Endothelial cell of hepatic sinusoid (primary cell): ENCODE data around the gene AQR.
"Not testable (repeated sequence)": the region's sequence is repeated elsewhere in the genome, so short reads cannot be mapped to it uniquely, and the experiment has no call there.

Experiments
- in situ Hi-C: cut with HindIII; loops from 2 replicates; pipeline ENCODE4 v1.10.0; 2017; ENCODE audit warnings: low sequenced_read_pairs

The AQR gene

DNA sequence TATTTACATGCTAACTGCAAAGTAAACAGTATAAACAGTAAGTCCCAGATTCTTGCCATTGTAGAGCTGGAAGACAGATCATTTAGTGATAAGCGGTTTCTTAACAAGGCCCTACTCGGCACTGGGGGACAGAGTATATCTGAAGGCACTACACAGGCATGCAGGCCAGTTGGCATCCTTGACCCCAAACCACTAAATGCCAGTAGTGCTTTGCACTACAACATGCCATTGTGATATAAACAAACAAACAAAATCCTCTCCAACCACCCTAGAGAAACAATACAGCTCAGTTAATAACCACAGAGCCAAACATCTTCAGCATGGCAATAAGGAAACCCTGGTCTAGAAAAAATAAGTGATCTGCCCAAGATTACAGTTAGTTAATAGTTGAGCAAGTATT is 5.3 kb downstream of the AQR start:
- in situ Hi-C loops: no loop called here

DNA sequence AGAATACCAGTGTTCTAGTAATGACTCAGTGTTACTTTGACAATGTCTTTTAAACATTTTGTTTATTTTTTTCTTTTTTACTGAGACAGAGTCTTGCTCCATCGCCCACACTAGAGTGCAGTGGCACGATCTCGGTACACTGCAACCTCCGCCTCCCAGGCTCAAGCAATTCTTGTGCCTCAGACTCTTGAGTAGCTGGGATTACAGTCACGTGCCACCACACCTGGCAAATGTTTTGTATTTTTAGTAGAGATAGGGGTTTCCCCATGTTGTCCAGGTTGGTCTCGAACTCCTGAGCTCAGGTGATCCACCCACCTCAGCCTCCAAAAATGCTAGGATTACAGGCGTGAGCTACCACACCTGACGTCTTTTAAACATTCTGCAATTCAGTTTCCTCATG is 15.7 kb downstream of the AQR start:
- in situ Hi-C loops: no loop called here

DNA sequence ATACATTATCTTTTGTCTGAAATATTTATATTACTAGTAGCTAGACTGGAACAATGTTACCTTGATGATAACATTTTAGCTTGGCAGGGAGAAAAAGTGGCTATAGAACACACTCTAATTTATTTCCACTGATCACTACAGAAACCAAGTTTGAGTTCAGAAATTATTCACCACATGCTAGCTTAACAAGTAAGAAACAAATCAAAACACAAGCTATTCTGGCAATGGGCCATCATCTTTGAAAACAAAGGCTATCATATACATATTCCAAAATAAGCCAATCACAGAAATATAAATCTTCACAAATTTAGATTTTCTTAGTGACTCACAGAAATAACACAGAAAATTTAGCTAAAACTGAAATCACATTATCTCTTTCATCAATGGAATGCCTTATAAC is 17.1 kb downstream of the AQR start:
- in situ Hi-C loops: no loop called here

DNA sequence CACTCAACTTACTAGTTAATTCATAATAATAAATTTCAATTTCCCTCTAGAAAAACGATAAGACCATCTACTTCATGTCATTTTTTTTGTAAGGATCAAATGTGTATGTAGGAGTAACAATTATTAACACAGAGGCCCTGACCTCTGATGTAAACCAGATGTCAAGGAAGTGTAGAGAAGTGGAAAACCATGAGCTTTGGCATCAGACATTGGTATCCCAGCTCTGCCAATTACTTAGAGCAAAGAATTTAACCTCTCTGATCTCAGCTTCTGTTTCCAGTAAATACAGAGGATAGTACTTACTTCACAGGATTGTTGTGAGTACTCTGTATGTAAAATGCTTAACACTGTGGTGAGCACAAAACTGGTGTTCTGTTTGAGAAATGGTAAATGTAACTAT is 17.5 kb downstream of the AQR start:
- in situ Hi-C loops: no loop called here

DNA sequence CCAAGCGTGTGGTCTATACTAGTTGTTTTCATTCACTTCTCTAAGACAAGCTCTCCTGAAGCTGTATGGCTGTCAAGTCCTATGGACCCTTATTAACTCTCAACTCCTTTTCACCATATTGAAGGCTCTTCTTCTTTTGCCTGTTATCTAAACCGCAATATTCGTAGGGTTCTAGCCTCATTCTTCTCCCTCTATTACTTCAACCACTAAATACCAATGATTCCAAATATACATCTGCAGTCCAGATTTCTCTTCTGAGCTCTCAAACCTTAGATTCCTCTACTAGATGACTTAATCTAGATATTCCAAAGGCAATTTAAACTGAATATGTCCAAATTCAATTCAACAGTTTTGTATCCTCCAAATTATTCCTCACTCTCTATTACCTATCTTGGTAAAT is 24.6 kb downstream of the AQR start:
- in situ Hi-C loops: no loop called here

DNA sequence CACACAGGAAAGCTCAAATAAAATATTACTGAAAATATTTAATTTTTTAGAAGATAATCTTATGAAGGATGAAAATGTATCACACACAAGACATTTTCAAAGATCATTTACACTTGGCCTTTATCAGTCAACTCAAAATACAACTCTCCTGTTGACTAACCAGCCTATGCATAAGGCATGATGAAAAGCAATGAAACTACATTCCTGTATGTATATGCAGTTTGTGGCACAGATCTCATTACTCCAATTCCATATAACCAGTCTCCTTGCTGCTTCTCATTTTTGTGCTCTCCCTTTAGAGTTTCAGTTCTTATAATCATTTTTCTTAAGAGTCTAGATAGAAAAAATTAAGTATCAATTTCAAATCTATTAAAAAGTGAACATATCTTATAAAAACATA is 25.8 kb downstream of the AQR start:
- in situ Hi-C loops: no loop called here

DNA sequence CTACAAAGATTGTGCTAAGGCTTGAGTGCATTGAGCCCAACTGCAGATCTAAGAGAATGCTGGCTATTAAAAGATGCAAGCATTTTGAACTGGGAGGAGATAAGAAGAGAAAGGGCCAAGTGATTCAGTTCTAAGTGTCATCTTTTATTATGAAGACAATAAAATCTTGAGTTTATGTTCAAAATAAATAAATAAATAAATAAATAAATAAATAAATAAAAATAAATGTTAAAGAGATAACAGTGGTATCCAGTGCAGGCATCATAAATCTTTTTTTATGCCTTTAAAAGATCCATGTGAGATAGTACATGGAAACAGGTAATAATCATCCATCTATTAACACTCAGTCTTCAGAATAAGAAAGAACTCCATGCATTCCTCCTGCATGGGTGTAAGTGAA is 26.3 kb downstream of the AQR start:
- in situ Hi-C loops: not testable (repeated sequence)

DNA sequence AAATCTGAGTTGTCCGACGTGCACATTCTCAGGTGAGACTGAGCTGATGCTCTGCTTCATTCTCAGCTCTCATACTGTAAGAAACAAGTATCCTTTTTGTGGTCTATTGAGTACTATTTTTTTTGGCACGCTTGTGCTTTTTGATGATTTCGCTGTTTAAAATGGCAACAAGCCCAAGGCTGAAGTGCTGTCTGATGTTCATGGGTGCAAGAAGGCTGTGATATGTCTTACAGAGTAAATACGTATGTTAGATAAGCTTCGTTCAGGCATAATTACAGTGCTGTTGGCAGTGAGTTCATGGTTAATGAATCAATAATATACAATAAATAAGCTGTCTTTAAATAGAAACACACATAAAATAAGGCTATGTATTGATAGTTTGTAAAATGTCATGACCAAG is 27.2 kb downstream of the AQR start:
- in situ Hi-C loops: no loop called here

DNA sequence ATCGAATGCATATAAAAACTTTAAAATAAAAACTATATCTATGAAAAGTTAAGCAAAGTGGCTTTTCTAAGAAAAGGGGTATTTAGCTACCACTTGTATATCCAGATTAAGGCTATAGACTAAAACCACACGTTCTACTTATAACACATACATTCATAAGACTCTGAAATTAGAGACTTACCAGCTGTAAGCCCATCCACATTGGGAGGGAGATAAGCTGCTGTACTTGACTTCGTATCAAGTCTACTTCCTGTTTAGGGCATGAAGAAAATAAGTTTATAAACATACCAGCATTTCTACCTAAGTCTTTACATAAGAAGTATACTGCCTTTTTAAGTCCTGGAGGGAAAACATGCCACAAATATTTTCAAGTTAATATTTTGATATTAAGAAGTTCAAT is 27.7 kb downstream of the AQR start:
- in situ Hi-C loops: no loop called here

DNA sequence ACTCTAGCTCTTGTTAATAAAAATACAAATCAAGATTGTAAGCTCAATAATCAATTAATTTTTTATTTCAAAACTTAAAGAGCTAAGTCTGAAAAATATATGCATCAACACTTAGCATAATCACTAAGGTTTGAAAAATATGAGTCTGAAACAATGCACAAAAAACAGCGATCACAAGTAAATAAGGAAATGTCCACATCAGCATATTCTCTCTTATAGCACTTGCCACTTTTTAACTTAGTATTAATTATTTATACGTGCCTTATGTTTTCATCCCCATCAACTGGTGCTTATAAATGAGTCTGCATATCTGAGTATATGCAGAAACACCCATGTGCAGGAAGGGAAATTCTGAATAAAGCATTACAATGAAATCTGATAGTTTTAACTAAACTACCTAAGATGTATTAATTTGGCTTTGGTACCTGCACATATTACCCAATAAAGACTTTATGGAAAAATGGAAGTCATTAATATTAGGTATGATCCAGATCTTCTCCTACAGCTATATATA is 28.3 kb downstream of the AQR start:
- in situ Hi-C loops: no loop called here

DNA sequence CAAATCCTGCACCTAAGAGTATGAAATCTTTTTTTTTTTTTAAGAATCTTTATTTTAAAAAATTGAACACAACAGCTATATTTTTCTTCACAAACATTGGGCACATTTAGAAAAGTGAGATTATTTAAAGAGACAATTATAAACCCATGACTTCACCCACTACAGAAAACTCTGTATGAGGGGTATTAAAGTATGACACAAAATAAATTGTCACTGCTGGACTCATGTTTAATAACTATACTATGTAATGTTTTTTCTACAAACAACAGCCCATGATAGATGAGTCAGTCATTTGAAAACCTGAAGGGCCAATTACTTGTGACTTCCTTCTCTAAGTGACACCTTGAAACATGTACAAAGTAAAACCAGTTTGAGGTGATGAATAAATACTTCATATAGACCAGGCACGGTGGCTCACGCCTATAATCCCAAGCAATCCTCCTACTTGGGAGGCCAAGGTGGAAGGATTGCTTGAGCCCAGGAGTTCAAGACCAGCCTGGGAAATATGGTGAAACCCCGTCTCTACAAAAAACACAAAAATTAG is 36.0 kb downstream of the AQR start:
- in situ Hi-C loops: no loop called here

DNA sequence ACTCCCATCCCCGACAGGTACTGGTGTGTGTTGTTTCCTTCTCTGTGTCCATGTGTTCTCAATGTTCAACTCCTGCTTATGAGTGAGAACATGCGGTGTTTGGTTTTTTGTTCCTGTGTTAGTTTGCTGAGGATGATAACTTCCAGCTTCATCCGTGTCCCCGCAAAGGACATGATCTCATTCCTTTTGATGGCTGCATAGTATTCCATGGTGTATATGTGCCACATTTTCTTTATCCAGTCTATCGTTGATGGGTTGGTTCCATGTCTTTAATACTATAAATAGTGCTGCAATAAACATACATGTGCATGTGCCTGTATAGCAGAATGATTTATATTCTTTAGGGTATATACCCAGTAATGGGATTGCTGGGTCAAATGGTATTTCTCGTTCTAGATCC is 41.2 kb downstream of the AQR start:
- in situ Hi-C loops: not testable (repeated sequence)

DNA sequence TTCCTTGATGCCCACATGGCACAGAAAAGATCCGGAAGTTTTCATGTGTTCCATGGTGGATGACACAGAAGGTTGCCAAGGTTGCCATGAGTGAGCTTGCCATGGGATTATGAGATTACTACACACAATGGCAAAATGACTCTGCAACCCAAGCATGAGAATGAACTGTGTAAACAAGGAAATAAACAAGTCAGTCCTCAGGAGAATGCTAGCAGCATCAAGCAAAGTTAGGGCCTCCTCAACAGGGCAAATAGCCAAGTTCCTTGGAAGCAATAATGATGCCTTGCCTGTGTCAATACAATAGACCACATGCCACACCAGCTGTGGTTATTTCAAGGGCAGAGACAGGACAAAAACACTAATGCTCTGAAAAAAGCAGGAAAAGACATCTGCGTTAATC is 41.8 kb downstream of the AQR start:
- in situ Hi-C loops: no loop called here

DNA sequence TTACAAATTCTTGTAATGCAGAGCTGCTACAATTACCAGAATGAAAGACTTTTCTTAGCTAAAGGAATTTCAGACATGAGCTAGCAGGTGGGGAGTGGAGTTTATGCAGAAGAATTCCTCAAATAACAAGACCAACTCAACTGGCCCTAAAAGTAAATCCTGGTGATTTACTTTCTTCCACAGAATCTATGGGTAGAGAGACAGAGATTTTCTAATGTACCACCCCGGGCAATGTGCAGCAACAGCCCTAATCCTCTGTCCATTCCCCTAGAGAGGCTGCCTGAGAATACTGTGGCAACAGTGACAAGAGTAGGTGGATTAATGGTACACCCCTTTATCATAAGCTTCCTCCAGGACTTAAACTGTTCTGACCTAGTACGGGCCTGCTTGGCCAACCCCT is 55.2 kb downstream of the AQR start:
- in situ Hi-C loops: no loop called here

DNA sequence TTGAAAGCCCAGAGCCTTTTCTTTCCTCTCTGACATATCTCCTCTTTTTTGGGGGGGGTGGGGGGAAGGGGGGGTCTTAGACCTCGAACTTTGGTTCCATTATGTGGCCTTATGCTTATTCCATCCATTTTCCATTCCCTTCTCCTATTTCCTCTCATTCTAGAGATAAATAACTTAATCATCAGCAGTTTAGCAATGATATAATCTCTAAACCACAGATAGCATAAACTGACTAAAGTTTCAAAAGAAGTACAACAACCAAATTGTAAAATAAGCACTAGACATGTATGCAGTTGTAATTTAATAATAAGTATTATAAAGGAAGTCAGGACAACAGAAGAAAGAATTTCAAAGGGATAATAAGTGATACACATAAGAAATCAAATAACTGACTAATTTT is 64.5 kb downstream of the AQR start:
- in situ Hi-C loops: no loop called here

DNA sequence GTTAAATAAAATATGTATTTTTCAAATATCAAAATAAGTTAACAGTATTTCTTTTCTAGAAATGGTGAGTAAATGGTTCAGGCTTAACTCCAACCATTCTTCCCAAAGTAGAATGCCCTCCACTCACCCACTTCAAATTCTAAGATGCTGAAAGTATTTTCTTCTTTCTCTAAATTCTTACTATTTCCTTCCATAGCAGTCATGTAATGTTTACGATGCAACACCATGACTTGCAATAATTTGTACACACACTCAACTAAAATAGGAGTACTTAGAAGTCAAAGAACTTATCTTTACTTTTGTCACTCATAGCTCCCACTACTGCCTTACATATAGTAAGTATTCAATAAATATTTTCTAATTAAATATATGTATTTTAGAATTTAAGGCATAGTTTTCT is 65.0 kb downstream of the AQR start:
- in situ Hi-C loops: no loop called here

DNA sequence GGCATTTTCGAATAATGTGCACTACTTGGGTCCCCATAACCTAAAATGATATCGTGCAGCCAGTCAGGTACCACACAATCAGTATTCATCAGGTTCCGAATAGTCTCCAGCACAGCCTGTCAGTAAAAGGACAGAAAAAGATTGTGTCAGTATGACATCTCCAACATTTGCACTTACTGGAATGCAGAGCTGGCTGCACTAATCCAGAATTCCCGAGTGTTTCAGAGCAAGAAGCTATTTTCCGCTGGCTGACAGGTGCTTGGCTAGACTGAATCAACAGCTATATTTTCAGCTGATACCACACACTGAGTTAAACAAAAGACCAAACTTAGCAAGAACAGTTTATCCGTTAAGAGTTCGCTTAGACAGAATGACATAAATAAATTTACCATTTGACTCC is 68.8 kb downstream of the AQR start:
- in situ Hi-C loops: no loop called here

DNA sequence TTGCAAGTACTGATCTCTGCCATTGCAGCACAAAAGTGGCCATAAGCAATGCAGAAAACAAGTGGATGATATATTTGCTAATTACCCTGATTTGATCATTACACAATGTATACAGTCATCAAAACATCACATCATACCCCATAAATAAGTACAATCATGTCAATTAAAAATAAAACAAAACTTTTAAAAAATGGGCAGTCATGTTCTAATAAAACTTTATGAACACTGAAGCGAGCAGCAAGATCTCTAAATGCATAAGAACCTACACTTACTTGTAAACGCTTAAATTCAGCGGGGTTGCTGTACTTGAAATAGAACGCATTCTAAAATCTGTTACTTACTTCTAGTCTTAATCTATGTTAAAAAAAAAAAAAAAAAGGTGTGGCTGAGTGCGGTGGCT is 73.4 kb downstream of the AQR start:
- in situ Hi-C loops: no loop called here

DNA sequence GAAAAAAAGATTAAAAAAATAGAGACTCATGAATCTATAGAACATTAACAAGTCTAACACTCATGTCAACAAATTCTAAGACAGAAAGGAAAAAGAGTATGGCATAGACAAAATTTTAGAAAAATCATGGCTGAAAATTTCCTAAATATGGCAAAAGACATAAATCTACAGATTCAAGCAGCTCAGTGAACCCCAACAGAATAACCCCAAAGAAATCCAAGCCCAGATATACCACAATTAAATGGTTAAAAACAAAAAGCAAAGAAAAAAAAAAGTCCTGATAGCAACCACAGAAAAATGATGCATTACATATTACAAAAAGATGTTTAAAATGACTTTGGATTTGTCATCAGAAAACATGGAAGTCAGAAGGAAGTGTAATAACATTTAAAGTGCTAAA is 75.6 kb downstream of the AQR start:
- in situ Hi-C loops: no loop called here

DNA sequence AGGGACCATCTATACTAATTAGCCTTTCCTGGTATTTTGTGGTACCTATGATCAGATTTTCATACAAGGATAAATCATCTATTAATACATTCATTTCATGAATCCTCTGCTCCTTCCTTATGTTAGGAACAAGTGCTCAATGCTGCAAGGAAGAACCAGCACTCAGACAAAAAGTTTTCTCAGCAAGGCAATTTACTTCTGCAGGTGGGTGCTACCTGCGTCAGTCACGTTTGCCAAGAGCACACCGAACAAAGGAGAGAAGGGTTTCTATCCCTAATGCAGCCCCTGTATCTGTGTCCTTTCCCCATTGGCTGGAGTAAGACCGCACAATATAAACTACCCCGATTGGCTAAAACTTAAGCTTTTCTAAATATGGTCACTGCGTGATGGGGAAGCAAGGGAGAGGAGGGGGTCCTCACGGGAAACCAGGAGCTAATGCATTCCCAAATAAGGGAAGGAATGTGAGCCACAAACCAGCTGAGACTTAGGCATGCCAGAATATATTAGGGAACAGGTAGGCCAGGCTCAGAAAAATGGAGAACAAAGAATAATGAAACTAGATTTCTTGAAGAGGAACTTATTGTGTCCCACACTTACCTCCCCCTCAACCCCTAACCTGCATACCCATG is 76.5 kb downstream of the AQR start:
- in situ Hi-C loops: no loop called here

DNA sequence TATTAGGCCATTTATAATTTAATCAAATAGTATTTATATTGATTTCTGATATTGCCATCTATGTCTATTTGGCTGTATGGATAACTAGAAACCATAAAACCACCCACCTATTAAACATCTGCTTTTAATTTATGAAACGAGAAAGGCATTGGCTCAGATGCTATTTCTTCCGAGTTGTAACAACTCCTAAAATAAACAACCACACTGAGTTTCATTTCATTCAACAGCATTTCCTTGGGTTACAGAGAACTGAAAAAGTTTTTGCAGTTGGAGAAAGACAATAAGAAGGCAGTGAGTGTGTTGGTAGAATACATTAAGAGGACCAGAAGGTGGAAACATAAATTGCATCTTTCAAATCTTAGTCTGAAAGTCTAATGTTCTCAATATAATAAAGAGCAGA is 79.1 kb downstream of the AQR start:
- in situ Hi-C loops: no loop called here

DNA sequence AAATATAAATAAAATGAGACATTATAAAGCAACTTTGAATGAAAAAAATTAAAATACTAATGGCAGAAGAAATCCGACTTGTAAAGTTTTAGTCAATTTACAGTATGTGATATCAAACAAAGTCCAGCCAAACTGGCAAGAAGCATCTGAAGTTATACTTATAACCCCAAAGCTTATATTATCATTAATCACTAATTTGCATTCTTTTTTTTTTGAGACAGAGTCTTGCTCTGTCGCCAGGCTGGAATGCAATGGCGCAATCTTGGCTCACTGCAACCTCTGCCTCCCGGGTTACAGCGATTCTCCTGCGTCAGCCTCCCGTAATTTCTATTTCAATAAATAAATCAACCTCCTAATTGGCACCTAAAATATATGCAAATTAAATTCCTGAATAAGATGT is 80.1 kb downstream of the AQR start:
- in situ Hi-C loops: no loop called here

DNA sequence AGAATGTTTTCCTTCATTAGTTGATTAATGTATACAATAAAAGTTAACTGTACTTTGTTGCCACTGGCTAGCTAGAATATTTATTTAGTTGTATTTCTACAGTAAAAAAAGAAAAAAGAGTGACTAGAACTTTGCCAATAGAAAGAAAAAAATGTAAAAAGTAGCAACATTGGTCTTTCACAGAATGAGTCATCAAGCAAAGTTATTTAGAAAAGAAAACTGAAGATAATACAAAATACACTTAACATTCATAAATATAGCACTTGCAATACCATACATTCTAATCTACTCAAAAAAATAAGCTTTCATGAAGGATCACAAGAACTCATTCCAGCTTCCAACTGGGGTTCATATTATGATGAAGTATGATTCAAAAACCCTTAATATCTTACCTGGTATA is 83.4 kb downstream of the AQR start:
- in situ Hi-C loops: no loop called here
